PC-3 (cell line): ENCODE data around the gene MAST4.

Experiments used
- EZH2 ChIP-seq: fragments of 300-600 bp; sonication (generic); IDR thresholded peaks from one replicate; pipeline ENCODE4 v1.6.1; 2017; ENCODE audit warnings: antibody characterized with exemption, mild to moderate bottlenecking, low read length; ENCODE audit not compliant: unreplicated experiment
- EZH2phosphoT487 ChIP-seq: fragments of 300-600 bp; sonication (generic); IDR thresholded peaks from 2 replicates; pipeline ENCODE4 v1.6.1; 2018; ENCODE audit warnings: mild to moderate bottlenecking, antibody characterized with exemption, low read length, borderline replicate concordance
- TF ChIP-seq, protein P1 (sequence below): fragments of 300-600 bp; sonication (generic); conservative IDR thresholded peaks from 2 replicates; pipeline ENCODE4 v1.5.1; 2017; ENCODE audit warnings: antibody characterized with exemption, low read depth, mild to moderate bottlenecking, low read length

DNA sequence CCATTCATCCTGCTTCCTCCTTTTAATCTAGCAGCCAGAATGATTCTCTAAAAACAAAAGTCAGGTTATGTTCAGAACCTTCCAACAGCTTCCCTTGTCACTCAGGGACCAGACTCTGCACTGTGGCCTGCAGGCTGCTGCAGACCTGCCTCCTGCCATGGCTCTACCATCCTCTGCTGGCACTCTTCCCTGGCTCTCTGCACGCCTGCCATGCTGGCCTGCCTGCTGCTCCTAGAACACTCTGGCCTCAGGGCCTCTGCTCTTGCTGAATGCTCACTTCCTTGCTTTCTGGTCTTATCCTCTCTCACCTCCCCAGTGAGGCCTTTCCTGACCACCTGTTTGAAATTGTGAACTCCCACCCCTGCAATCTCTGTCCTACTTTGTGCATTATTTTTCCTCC lies 451.0 kb downstream of the MAST4 start:
- TF ChIP-seq, protein P1, sequence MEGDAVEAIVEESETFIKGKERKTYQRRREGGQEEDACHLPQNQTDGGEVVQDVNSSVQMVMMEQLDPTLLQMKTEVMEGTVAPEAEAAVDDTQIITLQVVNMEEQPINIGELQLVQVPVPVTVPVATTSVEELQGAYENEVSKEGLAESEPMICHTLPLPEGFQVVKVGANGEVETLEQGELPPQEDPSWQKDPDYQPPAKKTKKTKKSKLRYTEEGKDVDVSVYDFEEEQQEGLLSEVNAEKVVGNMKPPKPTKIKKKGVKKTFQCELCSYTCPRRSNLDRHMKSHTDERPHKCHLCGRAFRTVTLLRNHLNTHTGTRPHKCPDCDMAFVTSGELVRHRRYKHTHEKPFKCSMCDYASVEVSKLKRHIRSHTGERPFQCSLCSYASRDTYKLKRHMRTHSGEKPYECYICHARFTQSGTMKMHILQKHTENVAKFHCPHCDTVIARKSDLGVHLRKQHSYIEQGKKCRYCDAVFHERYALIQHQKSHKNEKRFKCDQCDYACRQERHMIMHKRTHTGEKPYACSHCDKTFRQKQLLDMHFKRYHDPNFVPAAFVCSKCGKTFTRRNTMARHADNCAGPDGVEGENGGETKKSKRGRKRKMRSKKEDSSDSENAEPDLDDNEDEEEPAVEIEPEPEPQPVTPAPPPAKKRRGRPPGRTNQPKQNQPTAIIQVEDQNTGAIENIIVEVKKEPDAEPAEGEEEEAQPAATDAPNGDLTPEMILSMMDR = no peak
- TF ChIP-seq EZH2 = no peak
- TF ChIP-seq EZH2phosphoT487 = no peak
